ENCODE measurements around the gene GRM5.
"Not testable (repeated sequence)": the region's sequence is repeated elsewhere in the genome, so short reads cannot be mapped to it uniquely, and the experiment has no call there.

Gene GRM5

DNA sequence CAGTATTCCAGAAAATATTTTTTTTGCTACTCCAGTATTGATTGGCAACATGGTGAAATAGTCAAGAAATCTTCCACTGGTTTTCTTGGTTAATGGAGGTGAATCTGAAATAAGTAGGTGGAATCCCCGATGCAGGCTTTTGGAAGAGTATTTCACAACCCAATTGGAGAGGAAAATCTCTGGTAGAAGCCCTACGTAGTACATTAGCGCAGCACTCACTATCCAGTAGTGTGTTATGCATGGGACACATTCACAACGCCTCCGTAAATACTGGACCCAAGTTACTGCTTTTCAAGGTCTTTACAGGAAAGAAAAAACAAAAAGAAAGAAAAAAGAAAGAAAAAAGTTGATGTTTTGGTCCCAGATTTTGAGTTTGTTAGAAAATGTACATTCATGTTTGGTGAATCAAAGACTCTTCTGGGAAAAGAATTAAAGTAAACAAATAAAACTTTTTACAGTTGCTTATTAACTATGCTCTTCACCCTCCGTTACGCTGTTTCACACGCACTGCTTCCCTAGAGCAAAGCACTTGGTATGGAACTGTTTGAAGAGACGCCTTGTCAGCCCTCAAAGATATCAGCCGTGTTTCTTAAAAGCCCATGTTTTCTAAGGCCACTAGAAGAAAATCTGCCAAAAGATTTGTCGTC lies 557.9 kb downstream of the GRM5 start:
- DNase-seq (ENCODE audit: low read depth, low spot score): no peak

DNA sequence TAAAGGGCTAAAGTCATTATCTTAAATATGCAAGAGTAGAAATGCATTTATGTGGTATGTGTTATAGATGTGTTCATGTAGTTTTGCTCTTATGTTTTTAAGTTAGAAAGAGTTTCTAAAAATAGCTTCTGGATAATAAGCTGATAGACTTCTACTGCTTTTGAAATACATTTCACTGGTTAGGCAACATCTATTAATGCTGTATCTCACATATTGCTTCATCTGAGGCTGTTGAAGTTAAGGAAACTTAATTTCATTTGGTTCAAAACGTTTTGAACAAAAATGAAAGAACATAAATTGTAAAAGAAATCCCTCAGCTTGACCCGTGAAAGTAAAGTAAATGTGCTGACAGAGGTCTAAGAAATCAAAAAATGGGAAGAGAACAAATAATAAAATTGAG lies 564.2 kb downstream of the GRM5 start:
- no peak for DNase-seq (ENCODE audit: low read depth, low spot score)

GRCh38 chr11:88495836-88496235 lies 569.9 kb downstream of the GRM5 start:
- no peak for DNase-seq (ENCODE audit: low read depth, low spot score)

- no peak for DNase-seq (ENCODE audit: low read depth, low spot score)
Measured at GRCh38 chr11:88494848-88495247, 570.9 kb downstream of the GRM5 start.

DNA sequence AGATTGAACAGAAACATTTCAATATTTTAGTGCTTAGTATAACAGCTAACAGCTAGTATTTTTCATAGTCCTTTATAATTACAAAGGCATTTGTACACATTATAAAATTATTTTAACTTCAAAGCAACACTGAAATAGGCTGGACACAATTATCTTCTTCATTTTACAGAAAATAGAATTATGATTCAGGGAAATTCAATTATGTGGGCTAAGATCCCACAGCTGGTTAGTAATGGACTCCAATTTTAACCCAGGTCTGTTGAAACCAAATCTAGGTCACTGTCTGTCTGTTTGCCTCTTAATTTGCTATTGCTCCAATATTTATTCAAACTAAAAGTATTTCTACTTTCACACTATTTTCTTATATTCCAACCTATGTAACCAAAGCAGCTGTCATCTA lies 574.1 kb downstream of the GRM5 start:
- no peak for DNase-seq (ENCODE audit: low read depth, low spot score)

GRCh38 chr11:88489030-88489429 lies 576.8 kb downstream of the GRM5 start:
- no peak for DNase-seq (ENCODE audit: low read depth, low spot score)

DNA sequence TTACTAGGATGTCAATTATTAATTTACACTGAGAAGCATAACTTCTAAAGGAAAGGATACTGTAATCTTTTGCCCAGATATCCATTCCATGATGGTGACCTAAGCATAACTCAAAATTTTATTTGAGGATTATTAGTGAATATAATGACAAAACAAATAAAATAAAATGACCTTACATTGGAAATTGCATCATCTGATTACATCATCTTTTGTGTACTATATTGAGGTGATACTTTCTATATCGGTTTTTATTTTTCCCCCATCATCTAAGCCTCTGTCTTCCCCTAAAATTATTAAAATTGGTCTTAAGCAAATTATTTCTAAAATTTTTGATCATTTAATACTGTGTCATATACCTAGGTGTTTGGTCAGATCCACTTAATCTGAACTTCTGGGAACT lies 578.1 kb downstream of the GRM5 start:
- no peak for DNase-seq (ENCODE audit: low read depth, low spot score)

DNA sequence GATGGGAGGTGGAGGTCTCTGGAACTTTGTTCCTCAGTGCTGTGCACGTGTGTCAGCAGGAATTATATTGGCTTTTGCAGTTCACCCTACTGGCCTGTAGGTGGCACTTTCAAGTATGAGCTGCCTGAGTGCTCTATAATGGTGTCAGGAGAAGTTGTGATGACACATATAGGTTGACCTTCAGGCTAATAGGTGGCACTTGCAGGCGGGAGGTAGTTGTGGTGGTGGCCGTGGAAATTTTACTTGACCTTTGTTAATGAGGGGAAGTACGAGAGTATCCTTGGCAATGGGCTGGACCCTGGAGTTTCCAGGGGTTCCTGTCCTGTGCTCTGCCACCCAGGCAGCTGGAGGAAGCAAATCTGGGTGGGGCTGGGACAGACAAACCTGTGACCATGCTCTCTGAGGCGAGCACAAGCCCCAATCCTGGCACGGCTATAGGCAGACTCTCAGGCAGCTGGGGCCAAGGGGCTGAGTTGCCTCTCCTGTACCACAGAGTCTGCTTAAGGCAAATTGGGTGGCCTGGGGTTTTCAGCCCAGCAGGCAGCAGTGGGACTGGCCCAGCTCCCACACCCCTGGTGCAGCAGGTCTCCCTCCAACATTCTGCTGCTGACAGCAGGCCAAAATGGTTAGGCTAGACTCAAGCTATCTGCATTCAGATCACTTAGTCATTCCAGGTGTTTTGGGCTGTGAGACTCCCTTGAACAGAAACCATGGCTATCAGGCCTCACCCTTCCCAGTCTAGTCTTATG lies 580.7 kb downstream of the GRM5 start:
- DNase-seq (ENCODE audit: low read depth, low spot score): no peak

DNA sequence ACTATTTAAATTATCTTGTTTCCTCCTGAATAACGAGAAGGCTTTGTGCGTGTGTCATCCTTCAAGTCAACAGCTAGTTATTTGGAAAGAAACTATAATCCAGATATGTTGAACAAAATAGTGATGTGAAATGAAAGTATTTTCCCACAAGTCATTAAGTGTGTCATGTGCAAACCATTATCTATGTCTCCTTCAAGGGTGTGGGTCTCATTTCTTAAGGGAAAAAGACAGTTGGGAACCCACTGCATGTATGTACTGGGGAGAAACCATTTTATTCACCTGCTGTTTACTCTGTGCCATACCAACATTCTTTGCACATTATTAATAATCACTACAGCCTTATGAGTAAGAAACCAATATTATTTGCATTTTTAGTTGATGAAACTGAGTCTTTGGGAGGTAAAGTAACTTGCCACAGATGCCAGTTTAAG lies 582.9 kb downstream of the GRM5 start:
- DNase-seq (ENCODE audit: low read depth, low spot score): no peak

DNA sequence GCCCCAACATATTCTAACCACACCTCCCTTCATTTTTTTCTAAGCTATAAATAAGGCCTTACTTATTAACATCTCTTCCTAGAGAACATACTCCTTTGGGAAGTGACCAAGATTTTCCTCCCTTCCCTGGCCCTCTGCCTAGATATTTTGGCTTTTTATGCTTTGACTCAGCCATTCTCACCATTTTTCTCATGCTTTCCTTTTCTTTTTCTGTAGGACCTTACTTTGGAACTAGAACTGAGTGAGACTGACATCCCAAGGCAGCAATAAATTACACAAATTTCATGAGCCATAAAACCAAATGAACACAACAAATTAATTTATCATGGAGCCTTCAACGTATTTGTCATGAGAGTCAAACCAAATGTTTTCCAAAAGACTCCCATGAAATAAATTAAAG lies 585.6 kb downstream of the GRM5 start:
- DNase-seq (ENCODE audit: low read depth, low spot score): no peak

GRCh38 chr11:88478136-88478815 lies 587.5 kb downstream of the GRM5 start:
- DNase-seq (ENCODE audit: low read depth, low spot score): no peak

DNA sequence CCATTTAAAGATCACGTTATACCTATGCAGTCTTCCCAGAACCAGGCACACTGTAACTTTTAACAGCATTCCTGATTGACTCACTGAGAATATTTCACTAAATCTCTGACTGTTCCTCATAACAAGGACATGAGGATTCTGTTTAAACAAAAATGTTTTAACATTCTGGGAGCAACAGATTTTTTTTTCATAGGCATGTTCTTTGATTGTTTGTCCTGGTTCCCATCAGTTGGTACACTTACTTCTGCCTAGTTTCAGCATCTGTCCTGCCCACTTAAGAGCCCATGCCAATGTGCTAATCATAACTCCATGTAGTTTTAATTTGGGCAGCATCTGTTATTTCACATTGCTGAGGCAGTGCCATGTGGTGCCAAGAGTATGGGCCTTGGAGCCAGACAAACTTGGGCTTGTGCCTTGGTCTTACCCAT lies 589.8 kb downstream of the GRM5 start:
- no peak for DNase-seq (ENCODE audit: low read depth, low spot score)

- no peak for DNase-seq (ENCODE audit: low read depth, low spot score)
Measured at GRCh38 chr11:88474655-88475054, 591.1 kb downstream of the GRM5 start.

GRCh38 chr11:88469561-88470225 lies 596.1 kb downstream of the GRM5 start:
- DNase-seq (ENCODE audit: low read depth, low spot score): no peak

GRCh38 chr11:88464528-88464927 lies 601.3 kb downstream of the GRM5 start:
- no peak for DNase-seq (ENCODE audit: low read depth, low spot score)

- DNase-seq (ENCODE audit: low read depth, low spot score): not testable (repeated sequence)
Measured at GRCh38 chr11:88463301-88463700, 602.5 kb downstream of the GRM5 start.

DNA sequence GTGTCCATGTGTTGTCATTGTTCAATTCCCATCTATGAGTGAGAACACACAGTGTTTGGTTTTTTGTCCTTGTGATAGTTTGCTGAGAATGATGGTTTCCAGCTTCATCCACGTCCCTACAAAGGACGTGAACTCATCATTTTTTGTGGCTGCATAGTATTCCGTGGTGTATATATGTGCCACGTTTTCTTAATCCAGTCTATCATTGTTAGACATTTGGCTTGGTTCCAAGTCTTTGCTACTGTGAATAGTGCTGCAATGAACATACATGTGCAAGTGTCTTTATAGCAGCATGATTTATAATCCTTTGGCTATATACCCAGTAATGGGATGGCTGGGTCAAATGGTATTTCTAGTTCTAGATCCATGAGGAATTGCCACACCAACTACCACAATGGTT lies 607.7 kb downstream of the GRM5 start:
- not testable (repeated sequence) for DNase-seq (ENCODE audit: low read depth, low spot score)

- no peak for DNase-seq (ENCODE audit: low read depth, low spot score)
Measured at GRCh38 chr11:88455974-88456373, 609.8 kb downstream of the GRM5 start.

GRCh38 chr11:88454881-88455280 lies 610.9 kb downstream of the GRM5 start:
- DNase-seq (ENCODE audit: low read depth, low spot score): no peak

Measured in activated naive CD8-positive, alpha-beta T cell treated with anti-CD3 and anti-CD28 coated beads, Interleukin-2, amount 50 U/mL, for 16 hours (primary cell).